ENCODE data around the gene KCNE4.

KCNE4 gene

DNA sequence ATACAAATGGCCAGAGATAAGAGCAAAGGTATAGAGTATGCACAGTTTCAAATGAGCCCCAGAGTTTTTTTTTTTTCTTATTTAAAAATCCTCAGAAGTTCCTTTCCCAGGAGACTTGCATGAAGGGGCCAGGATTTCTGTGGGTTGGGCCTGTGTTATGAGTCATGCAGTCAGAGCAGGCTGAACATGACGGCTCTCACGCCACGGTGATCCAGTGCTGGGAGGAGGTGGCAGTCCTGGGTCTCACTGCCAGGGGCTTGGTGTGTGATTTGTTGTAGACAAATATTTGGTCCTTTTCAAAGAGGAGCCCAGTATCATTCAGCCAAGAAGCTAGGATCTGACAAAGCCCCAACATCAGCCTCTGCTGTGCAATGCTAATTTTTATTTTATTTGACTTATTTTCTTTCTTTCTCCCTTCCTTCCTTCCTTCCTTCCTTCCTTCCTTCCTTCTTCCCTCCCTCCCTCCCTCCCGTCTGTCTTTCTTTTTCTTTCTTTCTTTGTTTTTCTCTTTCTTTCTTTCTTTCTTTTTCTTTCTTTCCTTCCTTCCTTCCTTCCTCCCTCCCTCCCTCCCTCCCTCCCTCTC is 10.4 kb upstream of the KCNE4 start:
- DNase-seq (ENCODE audit: low spot score) = peak; percentile 40

DNA sequence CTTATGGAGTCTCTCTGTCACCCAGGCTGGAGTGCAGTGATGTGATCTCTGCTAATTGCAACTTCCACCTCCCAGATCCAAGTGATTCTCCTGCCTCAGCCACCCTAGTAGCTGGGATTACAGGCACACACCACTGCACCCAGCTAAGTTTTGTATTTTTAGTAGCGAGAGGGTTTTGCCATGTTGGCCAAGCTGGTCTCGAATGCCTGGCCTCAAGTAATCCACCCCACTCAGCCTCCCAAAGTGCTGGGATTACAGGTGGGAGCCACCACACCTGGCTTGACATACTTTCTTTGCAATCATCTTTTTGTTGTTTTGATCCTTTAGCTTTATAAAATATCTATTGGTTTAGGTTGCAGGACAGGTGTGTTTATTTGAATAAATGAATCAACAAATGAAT is 9.7 kb upstream of the KCNE4 start:
- DNase-seq (ENCODE audit: low spot score) = no peak

DNA sequence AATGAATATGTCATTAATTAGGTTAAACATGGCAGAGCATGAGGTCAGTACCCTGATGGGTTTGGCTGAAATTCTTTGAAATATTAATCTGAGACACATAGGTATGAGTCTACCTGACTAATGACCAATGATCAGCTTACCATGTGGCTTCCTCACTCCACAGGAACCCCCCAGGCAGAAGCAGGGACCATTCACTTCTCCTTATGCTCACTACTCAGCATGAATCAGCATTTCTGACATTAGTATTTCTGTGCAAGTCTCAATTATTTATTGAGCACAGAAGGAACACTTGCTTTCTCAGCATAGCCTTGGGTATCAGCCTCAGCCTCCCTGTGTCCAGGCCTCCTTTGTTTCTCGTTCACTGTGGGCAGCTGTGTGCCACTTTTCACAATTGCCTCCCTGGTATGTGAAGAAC is 9.3 kb upstream of the KCNE4 start:
- no peak for DNase-seq (ENCODE audit: low spot score)

DNA sequence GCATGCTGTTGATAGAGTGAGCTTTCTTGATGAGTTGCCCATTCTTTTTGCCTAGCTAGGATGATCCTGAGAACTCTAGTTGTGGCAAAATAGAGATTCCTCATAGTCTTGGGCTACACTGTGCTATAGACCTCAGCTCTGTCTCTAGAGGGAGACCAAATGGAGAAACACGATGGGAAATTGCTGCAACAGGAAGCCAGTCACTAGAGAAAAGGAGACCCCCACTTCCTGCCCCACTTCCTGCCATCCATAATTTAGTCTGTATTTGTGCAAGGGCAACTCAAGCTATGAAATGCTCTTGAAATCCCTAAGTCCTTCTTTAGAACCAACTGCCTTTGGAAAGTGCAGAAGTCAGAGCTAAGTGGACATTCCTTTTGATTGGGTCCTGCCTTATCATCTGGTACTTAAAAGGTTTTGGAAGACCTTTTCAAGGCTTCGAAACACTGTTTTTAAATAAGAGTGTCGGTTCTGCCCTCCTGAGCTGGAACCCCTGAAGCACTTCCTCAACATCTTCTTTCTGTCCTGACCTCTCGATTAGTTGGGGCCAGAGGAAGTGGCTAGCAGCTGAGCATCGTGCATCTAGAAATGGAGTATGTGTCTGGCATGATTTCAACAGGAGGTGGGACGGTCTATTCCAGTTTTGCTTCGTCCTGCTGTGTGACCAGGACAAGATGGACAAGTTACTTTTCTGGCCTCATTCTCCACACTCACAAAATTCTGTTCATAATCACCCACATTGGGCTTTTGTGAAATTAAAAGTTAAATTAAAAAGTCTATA is 8.6 kb upstream of the KCNE4 start:
- DNase-seq (ENCODE audit: low spot score) = no peak

DNA sequence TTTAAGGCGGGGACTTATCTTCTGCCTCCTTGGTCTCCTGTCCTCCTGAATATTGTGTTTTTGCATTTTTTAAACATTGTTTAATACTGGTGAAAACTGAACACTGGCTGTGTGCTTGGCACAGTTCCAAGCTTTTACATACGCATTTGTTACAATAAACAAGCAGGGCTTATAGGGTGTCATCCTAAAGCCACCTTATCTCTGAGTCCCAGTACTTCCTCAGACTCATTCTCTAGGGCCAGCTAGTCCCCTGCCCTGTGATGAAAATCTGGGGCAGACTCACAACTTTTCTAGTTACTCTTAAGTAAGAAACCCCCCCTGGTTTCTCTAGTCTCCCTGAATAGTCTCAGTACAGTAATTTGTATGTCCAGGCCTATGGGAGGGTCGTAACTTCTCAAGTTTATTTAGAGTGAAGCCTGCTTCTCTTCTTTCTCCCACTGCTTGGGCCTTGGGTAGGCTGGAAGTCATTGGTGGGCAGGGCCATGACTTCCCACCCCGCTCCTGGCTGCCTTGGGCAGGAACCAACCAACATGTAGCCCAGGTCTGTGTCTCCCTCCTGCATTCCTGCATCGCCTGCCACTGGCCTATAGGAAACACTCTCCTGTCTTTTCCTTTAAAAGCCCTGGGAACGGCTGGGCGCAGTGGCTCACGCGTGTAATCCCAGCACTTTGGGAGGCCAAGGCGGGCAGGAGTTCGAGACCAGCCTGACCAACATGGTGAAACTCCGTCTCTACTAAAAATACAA is 7.7 kb upstream of the KCNE4 start:
- no peak for DNase-seq (ENCODE audit: low spot score)

DNA sequence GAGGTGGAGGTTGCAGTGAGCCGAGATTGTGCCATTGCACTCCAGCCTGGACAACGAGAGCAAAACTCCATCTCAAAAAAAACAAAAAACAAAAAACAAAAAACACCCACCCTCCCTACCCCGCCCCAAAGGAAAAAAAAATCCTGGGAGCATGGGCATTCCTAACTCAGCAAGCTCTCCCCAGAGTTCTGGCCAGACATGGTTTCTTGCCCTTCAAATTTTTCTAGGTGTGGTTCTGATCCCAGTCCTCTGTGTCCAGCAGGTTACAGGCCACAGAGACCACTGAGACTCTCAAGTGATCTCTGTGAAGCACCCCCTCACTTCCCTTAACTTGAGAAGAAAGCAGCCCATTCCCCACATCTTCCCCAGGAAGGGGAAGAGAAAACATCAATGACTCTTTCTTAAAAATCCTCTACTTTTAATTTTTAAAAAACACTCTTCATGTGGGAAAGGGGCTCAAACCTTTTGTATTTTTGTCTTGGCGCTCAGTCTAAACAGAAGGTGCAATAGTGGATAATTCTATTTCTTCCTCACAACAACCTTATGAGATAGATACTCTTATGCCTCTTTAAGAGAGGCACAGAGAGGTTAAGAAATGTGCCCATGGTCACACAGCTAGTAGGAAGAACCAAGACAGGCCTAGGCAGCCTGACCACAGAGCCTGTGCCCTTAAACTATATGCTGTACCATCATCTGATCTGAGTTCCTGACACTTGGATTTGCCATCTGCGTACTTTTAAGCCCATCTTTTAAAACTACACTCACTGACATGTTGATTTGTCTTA is 6.9 kb upstream of the KCNE4 start:
- no peak for DNase-seq (ENCODE audit: low spot score)

DNA sequence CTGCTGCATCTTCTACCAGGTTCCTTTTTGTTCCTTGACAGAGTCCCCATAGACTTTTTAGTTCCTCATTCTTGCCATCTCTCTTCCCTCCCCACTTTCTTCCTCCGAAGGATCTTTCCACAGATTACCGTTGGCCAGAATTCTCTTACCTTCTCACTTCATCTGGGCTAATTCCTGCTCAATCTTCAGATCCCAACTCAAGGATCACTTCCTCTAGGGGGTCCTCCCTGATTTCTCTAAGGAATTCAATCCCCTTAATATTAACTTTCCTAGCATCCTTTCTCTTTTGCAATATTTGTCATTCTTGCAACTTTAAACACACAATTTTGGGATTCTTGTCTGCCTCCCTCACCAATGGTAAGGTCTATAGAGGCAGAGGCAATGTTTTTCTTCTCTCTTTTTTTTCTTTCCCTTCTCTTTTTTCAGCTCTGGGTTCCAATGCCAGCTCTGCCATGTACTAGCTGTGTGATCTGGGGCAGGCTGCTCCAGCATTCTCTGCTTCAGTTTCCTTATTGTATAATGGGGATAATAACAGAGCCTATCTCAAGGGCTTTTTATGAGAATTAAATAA is 5.4 kb upstream of the KCNE4 start:
- no peak for DNase-seq (ENCODE audit: low spot score)

DNA sequence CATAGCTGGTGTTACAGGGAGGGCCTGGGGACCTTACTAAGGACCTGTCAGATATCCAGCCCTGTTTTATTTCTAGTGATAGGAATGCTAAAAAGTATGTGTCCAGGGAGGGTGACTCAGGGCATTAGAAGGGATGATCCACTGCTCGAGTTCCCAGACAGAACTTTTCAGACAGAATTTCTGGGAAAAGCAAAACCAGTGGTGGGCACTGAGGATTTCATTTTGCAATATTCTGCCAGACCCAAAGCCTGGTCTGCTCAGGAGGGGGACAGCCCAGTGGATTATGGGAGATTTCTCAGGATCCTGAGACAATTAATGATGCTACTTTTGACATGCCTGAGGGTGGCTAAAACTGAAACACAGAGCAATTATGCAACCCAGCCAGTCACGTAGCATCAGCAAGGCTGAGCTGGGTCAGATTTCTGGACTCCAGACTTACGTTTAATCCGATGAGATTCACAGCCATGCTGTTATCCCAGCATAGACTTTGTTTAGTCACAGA is 4.7 kb upstream of the KCNE4 start:
- no peak for DNase-seq (ENCODE audit: low spot score)

DNA sequence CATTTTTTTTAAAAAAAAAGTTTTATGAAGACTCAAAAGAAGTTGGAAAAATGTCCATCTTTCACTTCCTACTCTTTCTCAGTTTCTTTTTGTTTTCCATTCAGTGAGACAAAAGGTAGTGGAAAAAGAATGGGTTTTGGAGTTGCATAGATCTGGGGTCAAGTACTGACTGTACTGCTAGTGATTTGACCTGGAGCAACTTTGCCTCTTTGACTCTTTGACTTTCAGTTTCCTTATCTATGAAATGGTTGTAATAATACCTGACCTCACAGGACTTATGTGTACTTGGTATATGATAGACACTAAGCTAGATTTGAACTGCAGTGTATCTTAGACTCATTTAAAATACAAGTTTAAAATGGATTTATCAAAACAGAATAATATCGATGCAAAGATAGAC is 3.5 kb upstream of the KCNE4 start:
- DNase-seq (ENCODE audit: low spot score) = no peak

DNA sequence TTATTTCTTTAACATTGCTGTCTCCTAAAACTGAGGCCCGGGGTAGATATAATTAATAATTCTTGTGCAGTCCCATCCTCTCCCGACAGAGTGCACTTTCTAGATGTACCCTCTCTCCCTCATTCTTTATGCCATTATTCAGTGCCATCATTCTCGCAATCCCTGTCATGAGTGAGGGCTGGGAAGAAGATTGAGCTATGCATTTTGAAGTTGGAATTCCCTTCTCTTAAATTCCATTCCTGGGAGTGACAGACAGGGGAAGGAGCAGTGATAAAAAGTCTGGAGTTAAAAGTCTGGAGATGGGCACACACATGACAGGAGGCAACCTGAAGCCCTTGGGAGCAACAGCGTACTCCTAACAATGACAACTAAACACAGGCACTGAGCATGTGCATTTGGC is 2.6 kb upstream of the KCNE4 start:
- DNase-seq (ENCODE audit: low spot score) = no peak

DNA sequence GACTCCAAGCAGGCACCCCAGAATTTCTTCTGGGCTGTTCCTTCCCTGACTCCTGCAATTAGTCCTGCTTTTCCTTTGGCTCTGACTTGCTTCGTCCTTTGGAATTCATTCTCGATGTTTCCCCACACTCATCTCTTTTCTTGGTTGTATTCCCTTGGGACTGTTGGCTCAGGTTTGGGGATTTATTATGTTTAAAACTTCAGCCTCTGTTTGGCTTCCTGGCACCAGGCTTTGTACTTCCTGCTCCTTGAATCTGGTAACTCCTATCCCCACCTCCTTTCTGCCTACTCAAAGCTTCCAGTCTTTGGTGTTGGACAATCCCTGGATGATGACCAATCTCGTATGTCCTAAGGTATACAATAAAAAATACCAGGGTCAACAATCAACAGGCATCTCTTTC is 1.8 kb upstream of the KCNE4 start:
- DNase-seq (ENCODE audit: low spot score) = no peak

DNA sequence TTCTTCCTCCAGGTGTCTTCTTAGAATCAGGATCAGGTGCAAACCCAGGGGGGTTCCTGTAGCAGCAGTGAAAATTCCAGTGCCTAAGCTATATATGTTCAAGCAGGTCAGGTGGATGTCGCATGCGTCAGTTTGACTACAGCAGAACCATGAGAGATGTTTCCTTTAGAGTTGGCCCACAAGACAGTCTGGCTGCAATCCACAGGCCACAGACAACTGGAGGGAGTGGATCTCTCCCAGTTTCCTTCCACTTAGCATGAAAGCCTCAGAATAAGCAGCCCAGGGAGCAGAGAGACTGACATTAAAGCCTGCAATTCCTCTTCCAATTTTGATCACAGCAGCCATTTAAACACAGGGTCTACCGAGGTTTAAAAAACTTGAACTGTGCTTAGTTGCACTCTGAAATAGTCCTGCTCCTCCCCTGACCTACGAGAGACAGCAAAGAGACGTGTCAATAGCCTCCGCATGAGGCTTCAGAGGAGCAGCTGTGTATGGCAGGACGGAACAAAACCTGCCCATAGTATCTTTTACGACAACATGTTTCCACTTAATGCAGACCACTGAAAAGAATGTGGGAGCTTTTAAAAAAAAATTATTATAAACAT is 988 bp upstream of the KCNE4 start:
- DNase-seq (ENCODE audit: low spot score) = no peak

DNA sequence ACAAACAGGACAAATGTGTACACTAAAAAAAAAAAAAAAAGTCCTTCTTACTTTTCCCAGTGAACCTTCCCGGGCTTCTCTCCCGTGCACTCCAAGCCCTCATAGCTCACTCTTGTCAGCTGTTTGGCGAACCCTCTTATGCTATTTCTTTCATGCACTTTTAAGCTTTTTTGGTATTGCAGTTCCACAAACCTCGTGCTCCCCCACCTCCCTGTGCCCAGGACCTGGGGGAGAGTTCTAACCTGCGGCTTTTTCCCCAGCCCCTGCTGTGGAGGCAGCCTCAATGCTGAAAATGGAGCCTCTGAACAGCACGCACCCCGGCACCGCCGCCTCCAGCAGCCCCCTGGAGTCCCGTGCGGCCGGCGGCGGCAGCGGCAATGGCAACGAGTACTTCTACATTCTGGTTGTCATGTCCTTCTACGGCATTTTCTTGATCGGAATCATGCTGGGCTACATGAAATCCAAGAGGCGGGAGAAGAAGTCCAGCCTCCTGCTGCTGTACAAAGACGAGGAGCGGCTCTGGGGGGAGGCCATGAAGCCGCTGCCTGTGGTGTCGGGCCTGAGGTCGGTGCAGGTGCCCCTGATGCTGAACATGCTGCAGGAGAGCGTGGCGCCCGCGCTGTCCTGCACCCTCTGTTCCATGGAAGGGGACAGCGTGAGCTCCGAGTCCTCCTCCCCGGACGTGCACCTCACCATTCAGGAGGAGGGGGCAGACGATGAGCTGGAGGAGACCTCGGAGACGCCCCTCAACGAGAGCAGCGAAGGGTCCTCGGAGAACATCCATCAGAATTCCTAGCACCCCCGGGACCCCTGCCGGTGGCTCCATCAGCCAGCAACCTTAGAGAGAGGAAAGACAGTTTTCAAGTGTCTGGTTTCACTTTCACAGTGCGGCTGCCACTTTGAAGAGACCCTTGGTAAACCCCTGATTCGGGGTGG is 826 bp downstream of the KCNE4 start:
- peak; percentile 8 for DNase-seq (ENCODE audit: low spot score)

DNA sequence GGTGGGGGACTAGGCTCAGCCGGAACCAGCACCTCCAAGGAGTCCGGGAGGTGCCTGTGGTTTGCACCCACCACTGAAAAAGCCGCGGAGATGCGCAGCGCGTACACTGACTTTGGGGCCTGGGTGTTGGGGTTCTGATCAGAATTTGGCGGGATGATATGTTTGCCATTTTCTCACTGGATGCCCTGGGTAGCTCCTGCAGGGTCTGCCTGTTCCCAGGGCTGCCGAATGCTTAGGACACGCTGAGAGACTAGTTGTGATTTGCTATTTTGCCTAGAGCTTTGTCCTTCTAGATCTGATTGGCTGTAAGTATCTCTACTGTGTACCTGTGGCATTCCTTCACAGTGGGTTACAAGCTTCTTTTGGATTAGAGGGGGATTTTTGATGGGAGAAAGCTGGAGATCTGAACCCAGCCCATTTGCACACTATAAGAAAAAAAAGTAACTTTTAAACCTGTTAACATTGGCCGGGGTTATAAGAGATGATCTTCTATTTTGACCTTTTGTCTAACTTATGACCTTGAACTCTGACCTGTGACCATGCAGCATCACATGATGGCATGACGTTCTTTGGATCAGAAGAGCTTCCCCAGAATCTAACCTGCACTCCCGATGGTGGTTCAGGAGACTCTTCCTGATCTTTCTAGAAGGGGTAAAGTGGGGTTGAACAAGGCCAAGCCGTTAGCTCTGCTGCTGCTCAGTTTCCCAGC is 1.6 kb downstream of the KCNE4 start:
- DNase-seq (ENCODE audit: low spot score) = no peak

DNA sequence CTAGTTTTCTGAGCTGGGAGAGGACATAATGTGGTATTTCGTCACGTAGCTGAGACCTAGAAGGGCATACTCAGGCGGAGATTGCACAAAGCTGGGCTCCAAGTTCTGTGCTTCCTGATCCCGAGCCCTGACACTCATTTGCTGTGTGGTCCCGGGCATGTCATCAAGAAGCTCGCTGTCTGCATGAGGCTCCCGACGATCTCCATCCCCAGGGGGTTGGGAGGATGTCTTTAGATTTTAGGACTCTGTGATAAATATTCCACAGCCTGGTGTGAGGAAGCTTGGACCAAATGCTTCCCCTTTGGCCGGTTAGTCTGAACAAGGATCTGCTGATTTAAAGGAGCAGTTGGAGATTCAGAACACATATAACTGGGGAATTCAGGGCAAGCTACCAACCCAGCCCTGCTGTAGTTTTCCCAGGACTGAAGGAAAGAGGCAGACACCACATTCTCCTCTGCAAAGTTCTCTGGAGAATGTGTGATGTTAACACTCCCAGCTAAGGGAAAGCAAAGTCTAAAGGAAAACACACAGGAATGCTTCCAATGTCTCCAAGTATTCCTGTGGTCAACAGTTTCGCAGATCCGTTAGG is 2.3 kb downstream of the KCNE4 start:
- DNase-seq (ENCODE audit: low spot score) = peak; percentile 27

DNA sequence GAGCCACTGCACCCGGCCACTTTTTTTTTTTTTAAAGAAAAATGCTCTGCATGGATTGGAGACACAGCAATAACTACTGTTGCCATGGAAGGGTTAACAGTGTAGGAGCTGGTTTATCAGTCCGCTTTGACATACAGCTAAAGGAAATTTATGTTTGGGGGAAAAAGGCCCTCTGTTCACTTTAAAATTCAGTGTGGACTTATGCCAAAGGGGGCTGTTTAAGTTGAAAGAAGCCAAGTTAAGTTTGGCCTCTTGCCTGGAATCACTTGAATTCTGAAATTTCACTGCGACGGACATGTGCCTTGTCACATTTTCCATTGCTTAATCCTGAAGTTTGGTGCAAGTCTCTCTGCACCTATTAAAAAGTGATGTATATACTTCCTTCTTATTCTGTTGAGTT is 3.1 kb downstream of the KCNE4 start:
- no peak for DNase-seq (ENCODE audit: low spot score)

DNA sequence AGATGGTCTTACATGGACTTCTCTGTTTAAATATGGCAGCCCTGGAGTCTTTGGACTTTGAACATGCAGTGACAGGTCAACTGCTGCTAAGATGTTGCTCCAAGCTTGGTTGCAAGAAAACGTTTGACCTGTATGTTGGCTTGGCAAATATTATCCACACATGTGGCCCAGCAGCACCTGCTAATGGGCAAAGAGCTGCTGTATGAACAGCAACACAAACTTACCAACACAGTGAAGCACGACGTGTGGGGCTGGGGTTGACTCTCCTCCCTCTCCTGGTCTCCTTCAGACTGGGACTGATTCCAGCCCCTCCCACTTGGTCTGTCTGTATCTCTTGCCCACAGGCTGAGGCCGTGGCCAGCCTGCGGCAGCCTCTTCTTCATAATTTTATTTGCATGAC is 3.8 kb downstream of the KCNE4 start:
- no peak for DNase-seq (ENCODE audit: low spot score)

DNA sequence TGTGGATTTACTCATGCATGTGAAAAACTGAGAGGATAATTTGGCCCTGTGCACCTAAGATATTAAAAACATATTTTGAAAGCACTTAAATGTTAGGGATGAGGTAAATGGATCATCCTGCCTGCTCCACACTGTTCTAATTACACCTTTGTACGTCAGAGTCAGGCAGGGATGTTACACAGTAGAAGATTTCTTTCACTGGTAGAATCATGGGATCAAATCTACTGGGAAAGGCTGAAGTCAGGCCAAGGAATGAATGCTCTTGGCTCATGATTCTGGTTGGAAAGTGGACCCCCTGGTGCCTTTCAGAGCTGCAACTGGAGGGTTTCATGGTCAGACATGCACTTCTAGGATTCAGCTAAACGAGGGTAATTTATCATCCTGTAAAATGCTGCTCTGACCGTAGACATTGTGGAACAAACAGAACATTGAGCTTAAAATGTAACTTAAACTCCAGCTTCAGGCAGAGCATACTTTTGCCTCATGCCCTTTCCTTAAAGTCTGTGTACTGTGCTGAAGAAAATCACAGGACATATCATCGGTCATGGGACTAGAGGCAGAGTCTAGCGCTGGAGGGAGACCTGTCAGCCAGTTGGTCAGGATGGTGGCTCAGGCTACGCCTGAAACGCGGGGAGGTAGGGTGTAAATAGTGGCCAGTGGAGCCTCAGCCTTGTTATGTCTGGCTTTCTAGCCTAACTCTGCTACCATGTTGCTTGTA is 4.9 kb downstream of the KCNE4 start:
- DNase-seq (ENCODE audit: low spot score) = no peak

DNA sequence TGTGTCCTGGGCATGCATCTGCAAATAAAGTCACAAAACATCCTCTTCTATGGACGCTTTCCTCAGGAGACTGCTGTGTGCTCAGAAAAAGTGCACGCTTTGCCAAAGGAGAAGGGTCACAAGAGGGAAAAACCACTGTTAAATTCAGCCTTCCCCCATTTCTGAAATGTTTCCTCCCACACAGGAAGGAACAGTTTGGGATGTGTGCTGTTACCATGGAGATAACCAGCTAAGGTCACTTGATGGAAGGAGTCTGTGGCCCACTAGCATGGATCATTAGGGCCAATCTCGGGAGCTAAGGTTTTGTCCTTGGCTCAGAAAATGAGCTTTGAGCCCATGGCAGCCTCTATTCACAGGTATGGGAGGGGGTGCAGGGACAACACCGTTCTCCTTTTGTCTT is 5.6 kb downstream of the KCNE4 start:
- no peak for DNase-seq (ENCODE audit: low spot score)
